ENCODE measurements around the gene THUMPD3. TPM values are rescaled to one million over a fixed set of nuclear protein-coding genes. Genes with fewer than 3 reads are reported as not detected.
A peak's percentile ranks its signal among the peaks of the same experiment; 100 is the strongest.

THUMPD3 gene
- total RNA-seq, 1 donor from 2014 or later = 56.5 TPM

DNA sequence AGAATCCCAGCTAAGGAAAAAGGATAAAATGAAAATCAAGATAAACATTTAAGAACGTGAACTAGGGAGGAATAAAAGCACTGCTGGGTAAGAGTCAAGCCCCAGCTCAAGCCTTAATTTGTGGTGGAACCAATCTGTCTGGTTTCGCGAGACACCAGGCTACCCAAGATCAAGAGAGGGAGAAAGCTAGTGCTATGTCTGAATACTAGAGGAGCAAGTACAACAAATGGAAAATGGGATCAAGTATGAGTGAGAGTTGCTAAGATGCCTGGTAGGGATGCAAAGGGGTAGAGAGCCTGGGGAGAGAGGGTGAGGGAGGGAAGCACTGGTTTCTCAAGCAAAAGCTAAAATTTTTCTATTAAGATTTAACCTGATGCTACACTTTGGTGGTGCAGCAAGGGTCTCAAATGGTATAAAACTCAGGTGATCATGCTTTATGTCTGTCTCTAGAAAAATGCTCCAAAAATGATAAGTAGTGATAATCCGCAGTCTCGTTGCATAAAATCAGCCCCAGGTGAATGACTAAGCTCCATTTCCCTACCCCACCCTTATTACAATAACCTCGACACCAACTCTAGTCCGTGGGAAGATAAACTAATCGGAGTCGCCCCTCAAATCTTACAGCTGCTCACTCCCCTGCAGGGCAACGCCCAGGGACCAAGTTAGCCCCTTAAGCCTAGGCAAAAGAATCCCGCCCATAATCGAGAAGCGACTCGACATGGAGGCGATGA, 32.9 kb downstream of the THUMPD3 start:
- H3K4me1 Mint-ChIP-seq (ENCODE audit: low read depth) = peaks cover 53% of the 10 kb centered on the region

DNA sequence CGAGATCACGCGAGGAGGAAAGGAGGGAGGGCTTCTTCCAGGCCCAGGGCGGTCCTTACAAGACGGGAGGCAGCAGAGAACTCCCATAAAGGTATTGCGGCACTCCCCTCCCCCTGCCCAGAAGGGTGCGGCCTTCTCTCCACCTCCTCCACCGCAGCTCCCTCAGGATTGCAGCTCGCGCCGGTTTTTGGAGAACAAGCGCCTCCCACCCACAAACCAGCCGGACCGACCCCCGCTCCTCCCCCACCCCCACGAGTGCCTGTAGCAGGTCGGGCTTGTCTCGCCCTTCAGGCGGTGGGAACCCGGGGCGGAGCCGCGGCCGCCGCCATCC, 33.4 kb downstream of the THUMPD3 start:
- intact Hi-C loops (cut with micrococcal nuclease) = loop anchor here (1.0 to 5.0 kb wide), 9 partner anchors 8 to 591 kb away; partner anchors contain the start of genes ARPC4, BRPF1, EMC3 and JAGN1
- DNase-seq (ENCODE audit: low spot score) = peak; percentile 83
- Mint-ChIP-seq H3K27ac (peak overlapping the region; percentile 88), H3K4me3 (ENCODE audit: low read depth) (peak overlapping the region; percentile 88), H3K27me3 (ENCODE audit: low read depth) (no peaks in the 10 kb centered on the region), H3K9me3 (no peaks in the 10 kb centered on the region), H3K4me1 (ENCODE audit: low read depth) (peaks cover 56% of the 10 kb centered on the region), H3K36me3 (ENCODE audit: low read depth) (peaks cover 71% of the 10 kb centered on the region)

More for the DNA sequence above, 32.9 kb downstream of the THUMPD3 start:
- peak overlapping the region; percentile 88 for H3K27ac Mint-ChIP-seq
- no peaks in the 10 kb centered on the region for H3K27me3 Mint-ChIP-seq (ENCODE audit: low read depth)
- H3K9me3 Mint-ChIP-seq = no peaks in the 10 kb centered on the region
- H3K4me3 Mint-ChIP-seq (ENCODE audit: low read depth) = peak overlapping the region; percentile 88
- H3K36me3 Mint-ChIP-seq (ENCODE audit: low read depth) = peaks cover 74% of the 10 kb centered on the region
- no peak for DNase-seq (ENCODE audit: low spot score)
- intact Hi-C loops (cut with micrococcal nuclease) = loop anchor here (1.0 to 5.0 kb wide), 9 partner anchors 7 to 591 kb away; partner anchors contain the start of genes ARPC4, BRPF1, EMC3 and JAGN1

DNA sequence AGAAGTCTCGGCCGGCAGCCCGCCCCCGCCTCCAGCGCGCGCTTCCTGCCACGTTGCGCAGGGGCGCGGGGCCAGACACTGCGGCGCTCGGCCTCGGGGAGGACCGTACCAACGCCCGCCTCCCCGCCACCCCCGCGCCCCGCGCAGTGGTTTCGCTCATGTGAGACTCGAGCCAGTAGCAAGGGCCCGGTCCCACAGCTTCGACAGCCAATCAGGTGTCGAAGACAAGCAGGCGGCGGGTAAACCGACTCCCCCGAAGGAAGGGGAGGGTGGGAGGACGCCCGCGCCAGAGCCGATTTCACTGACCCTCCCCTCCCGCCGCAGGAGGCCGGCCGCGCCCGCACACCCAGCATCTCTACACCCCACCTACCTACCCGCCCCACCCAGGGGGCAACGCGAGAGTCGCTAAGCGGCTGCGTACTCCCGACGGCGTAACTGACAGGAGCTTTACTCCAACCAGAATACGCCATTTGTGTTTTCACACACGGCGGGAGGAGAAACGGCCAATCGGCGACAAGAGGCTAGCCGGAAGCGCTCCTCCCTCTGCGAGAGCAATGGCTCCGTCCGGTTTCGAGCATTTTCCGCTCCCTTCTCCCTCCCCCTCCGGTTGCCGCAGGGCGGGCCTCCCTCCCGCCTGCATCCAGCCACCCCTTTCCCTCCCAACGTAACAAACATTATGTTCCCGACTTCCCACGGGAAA, 33.9 kb downstream of the THUMPD3 start:
- Mint-ChIP-seq H3K4me1 (ENCODE audit: low read depth) (peaks cover 56% of the 10 kb centered on the region), H3K4me3 (ENCODE audit: low read depth) (peak overlapping the region; percentile 96), H3K27ac (peak overlapping the region; percentile 99), H3K9me3 (no peaks in the 10 kb centered on the region), H3K27me3 (ENCODE audit: low read depth) (no peaks in the 10 kb centered on the region), H3K36me3 (ENCODE audit: low read depth) (peaks cover 65% of the 10 kb centered on the region)
- intact Hi-C loops (cut with micrococcal nuclease) = loop anchor here (1.0 to 5.0 kb wide), 11 partner anchors 8 to 590 kb away; partner anchors contain the start of genes ARPC4, BRPF1, EMC3 and JAGN1
- peak; percentile 99 for DNase-seq (ENCODE audit: low spot score)

DNA sequence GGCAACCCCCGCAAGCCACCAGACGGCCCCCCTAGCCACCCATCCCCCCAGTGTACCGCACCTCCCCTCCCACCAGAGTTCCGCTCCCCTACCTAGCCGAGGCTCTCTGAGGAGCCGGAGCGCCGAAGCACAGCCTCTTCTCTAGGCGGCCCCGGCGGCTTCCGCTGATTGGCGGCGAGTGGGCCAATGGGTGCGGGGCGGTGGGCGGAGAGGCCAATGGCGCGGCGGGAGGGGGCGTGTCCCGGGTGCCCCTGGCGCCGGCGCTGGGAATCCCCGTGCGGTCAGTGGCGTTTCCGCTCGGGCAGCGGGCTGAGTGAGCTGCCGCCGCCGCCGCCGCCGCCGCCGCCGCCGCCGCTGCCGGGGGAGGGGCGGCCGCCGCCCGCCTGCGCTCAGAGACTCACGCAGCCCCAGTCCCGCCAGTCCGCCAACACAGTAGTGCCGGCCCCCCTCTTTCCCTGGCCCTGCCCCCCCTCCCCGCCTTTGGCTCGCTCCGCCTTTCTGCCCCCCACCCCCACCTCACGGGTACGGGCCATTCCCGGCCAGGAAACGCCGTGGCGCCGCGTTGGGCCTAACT, 34.6 kb downstream of the THUMPD3 start, which contains the start of gene SETD5:
Gene SETD5 (plus strand): TSS at position 284 of the 574 bp plus-strand sequence. CDS start 31,324 bp downstream, outside the sequence.
- Mint-ChIP-seq H3K9me3 (no peaks in the 10 kb centered on the region), H3K36me3 (ENCODE audit: low read depth) (peaks cover 59% of the 10 kb centered on the region), H3K4me3 (ENCODE audit: low read depth) (peak within 1 kb of the TSS; percentile 100), H3K27ac (peak within 1 kb of the TSS; percentile 100), H3K27me3 (ENCODE audit: low read depth) (no peaks in the 10 kb centered on the region), H3K4me1 (ENCODE audit: low read depth) (peaks cover 56% of the 10 kb centered on the region)
- DNase-seq (ENCODE audit: low spot score) = peak; percentile 99
- intact Hi-C loops (cut with micrococcal nuclease) = loop anchor here (1.0 to 5.0 kb wide), 7 partner anchors 55 to 589 kb away; partner anchors contain the start of genes ARPC4, EMC3, JAGN1 and MTMR14

DNA sequence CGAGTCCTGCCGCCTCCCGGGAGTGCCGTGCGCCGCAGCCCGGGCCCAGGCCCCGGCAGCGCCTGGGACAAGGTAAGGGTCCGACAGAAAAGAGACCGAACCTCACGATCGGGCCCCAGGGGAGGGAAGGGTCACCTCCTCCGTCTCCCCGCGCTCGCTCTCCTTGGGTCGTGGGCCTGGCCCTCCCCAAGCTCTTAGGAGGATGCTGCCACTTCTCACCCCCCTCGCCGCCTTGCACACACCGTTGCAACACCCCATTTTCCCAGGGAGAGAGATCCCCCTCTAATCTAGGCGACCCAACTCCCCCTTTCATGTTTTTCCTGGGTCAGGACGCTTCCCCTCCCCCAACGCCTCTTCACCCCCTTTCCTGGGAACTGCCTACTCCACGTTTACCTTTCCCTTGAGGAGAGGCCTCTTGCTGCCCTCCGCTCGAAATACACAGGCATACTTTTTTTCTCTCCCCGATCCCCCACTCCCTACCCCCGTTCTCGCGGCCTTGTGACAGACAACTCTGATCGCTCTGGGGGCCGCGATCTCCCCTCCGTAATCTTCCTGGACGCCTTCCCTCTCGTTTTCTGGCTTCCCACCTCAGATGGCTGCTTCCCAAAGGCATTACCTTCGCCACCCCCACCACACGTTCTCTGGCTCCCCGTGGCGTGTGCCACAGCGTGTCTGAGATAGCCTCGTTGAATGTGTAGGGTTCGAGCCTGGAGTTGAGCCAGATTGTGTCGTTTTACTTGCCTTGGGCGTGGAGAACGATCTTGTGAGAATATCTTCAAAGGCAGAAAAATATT, 35.2 kb downstream of the THUMPD3 start:
- Mint-ChIP-seq H3K27ac (peak overlapping the region; percentile 100), H3K36me3 (ENCODE audit: low read depth) (peaks cover 58% of the 10 kb centered on the region), H3K4me3 (ENCODE audit: low read depth) (peak overlapping the region; percentile 100), H3K4me1 (ENCODE audit: low read depth) (peaks cover 59% of the 10 kb centered on the region), H3K27me3 (ENCODE audit: low read depth) (no peaks in the 10 kb centered on the region), H3K9me3 (no peaks in the 10 kb centered on the region)
- peak; percentile 24 for DNase-seq (ENCODE audit: low spot score)
- intact Hi-C loops (cut with micrococcal nuclease) = loop anchor here (1.0 to 5.0 kb wide), 8 partner anchors 23 to 589 kb away; partner anchors contain the start of genes ARPC4, EMC3, JAGN1 and MTMR14

DNA sequence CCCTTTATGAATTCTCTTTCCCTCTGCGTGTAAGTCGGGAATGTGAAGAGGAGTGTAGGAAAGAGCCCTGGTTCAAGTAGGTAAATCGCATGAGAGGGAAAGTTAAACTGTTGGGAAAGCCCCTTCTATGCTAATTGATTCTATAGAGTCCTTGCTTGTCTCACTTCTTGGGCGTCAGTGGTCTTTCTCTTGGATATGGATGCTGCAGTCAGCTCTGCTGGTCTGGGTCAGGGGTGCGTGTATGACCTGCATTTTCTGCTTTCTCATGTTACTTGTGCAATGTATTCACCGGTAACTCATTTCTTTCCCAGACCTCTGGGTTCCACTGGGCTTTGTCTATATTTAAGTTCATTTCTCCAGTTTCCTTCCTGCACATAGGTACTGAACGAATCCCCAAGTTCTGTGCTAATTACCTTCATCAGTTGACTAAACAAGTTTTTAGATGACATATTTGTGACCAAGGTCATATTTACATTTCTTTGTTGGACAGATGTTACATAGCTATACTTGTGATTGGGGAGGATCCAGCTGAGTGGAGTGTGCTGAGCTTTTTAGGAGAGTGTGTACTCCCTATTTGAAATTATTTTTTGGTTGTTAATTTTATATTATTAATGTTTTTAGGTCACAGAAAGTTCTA, 36.0 kb downstream of the THUMPD3 start:
- Mint-ChIP-seq H3K9me3 (no peaks in the 10 kb centered on the region), H3K27ac (peak overlapping the region; percentile 100), H3K27me3 (ENCODE audit: low read depth) (no peaks in the 10 kb centered on the region), H3K4me3 (ENCODE audit: low read depth) (peak overlapping the region; percentile 100), H3K4me1 (ENCODE audit: low read depth) (peaks cover 55% of the 10 kb centered on the region), H3K36me3 (ENCODE audit: low read depth) (peaks cover 51% of the 10 kb centered on the region)
- intact Hi-C loops (cut with micrococcal nuclease) = loop anchor here (2.0 to 5.0 kb wide), 3 partner anchors 22 to 493 kb away; partner anchors contain the start of gene JAGN1
- DNase-seq (ENCODE audit: low spot score) = peak; percentile 20

DNA sequence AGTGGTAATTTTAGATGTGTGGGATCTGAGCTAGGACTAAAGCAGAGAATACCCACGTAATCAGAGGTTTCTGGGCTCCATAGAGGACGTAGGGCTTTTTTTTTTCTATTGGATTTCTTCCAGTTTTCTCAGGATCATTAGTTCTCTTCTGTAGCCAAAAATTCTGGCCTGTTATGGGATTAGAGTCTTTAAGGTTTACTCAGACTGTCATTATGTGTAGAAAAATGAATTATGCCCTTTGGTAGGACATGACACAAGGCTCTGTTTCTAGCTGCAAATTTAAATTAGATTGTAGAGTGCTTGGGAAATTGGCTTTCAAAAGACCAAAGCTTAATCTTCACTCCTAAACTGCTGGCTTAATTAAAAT, 36.5 kb downstream of the THUMPD3 start:
- Mint-ChIP-seq H3K4me1 (ENCODE audit: low read depth) (peaks cover 53% of the 10 kb centered on the region), H3K27ac (peak overlapping the region; percentile 39), H3K27me3 (ENCODE audit: low read depth) (no peaks in the 10 kb centered on the region), H3K4me3 (ENCODE audit: low read depth) (peak overlapping the region; percentile 100), H3K36me3 (ENCODE audit: low read depth) (peaks cover 46% of the 10 kb centered on the region), H3K9me3 (no peaks in the 10 kb centered on the region)
- intact Hi-C loops (cut with micrococcal nuclease) = loop anchor here (2.0 to 5.0 kb wide), 3 partner anchors 21 to 493 kb away; partner anchors contain the start of gene JAGN1
- no peak for DNase-seq (ENCODE audit: low spot score)

DNA sequence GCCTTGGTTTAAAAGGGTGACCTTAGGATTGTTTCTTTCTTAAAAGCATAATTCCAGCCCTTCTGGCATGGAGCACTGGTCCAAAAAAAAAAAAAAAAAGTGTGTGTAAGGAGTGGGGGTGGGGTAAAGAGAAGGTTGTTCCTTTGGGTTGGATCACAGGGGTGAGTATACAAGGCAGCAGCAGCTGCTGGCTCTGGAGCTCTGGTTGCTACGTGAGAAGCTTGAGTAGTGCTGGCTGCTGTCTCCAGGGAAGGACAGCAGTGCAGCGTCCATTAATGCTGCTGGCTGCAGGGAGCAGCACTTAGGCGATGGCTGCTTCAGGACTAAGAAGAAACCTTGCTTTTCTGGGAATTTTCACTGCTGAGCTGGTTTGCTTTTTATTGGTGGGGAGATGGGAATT, 36.9 kb downstream of the THUMPD3 start:
- Mint-ChIP-seq H3K27ac (peak overlapping the region; percentile 39), H3K27me3 (ENCODE audit: low read depth) (no peaks in the 10 kb centered on the region), H3K36me3 (ENCODE audit: low read depth) (peaks cover 42% of the 10 kb centered on the region), H3K4me1 (ENCODE audit: low read depth) (peaks cover 52% of the 10 kb centered on the region), H3K9me3 (no peaks in the 10 kb centered on the region), H3K4me3 (ENCODE audit: low read depth) (peak overlapping the region; percentile 100)
- intact Hi-C loops (cut with micrococcal nuclease) = loop anchor here (2.0 to 5.0 kb wide), 3 partner anchors 21 to 493 kb away; partner anchors contain the start of gene JAGN1
- DNase-seq (ENCODE audit: low spot score) = no peak

DNA sequence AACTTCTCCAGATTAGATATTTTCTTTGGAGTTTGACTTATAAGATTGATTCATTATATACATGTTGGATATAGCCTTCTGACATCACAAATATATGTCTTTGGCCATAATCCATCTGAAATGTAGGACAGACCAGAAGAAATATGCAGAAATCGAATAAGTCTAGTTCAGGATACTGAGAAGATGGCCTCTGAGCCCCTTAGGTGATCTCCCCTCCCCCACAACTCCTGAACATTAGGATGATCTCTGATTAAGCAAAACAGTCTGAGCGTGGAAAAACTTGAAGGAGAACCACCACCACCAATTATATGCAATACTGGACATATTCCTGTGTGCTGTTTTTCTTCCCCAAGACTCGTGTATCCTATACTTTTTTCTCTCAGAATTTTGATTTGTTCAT, 37.8 kb downstream of the THUMPD3 start:
- Mint-ChIP-seq H3K36me3 (ENCODE audit: low read depth) (peaks cover 35% of the 10 kb centered on the region), H3K9me3 (no peaks in the 10 kb centered on the region), H3K27ac (no peak overlapping the region), H3K4me1 (ENCODE audit: low read depth) (peaks cover 49% of the 10 kb centered on the region), H3K27me3 (ENCODE audit: low read depth) (no peaks in the 10 kb centered on the region), H3K4me3 (ENCODE audit: low read depth) (peak overlapping the region; percentile 43)
- intact Hi-C loops (cut with micrococcal nuclease) = no loop called here
- no peak for DNase-seq (ENCODE audit: low spot score)

DNA sequence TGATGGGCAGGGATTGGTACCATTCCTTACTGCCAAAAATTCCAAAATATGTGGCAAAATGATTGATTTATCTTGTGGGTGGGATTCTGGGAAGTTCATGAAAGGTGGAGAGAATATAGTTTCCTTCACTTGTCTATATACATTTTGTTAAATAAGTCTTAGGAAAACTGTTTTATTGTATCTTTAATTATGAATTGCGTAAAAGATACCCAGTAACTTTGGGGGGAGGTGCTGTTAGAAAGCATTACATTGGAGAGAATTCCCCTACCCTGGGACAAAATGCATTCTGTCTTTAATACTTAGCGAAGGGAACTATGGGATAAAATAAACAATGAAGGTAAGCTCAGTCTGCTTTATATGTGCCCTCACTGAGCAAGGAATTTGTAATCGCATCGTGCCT, 39.1 kb downstream of the THUMPD3 start:
- Mint-ChIP-seq H3K9me3 (no peaks in the 10 kb centered on the region), H3K4me3 (ENCODE audit: low read depth) (peak overlapping the region; percentile 11), H3K36me3 (ENCODE audit: low read depth) (peaks cover 36% of the 10 kb centered on the region), H3K27ac (no peak overlapping the region), H3K4me1 (ENCODE audit: low read depth) (peaks cover 54% of the 10 kb centered on the region), H3K27me3 (ENCODE audit: low read depth) (no peaks in the 10 kb centered on the region)
- DNase-seq (ENCODE audit: low spot score) = no peak
- intact Hi-C loops (cut with micrococcal nuclease) = no loop called here

DNA sequence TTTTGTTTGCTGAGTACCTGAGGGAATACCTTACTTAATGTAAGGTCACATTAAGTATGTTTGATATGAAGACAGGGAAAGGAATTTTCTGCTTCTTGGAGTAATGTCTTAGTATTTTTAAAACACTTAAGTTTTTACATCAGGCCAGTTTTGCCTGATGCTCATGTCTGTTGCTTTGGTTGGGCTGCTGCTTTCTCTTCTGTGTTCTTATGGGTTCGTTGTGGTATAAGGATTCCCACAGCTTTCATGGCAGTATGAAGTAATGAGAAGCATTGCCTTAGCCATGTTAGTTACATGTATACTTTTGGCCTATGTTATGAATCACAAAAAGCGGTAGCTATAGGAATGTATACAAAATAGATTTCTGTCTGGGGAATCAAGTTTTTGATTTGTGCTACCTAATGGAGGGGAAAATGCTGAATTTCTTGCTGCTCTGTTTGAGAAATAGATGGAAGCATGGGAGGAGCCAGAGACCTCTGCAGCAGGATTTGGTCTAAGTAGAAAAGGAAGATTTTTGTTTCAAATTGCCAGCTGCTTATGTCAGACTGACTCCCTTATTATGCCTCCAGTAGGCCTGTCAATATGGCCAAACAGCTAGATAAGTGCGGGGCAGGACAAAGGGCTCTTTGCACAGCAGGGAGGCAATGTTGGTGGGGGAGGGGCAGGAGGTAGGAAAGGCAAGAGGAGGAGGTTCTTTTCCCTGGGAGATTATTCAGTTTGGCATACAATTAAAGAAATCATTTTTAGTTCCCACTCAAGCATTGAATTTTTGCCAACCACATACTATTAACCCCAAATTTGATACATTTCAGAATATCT, 39.8 kb downstream of the THUMPD3 start:
- Mint-ChIP-seq H3K36me3 (ENCODE audit: low read depth) (peaks cover 41% of the 10 kb centered on the region), H3K4me3 (ENCODE audit: low read depth) (no peak overlapping the region), H3K4me1 (ENCODE audit: low read depth) (peaks cover 57% of the 10 kb centered on the region), H3K9me3 (no peaks in the 10 kb centered on the region), H3K27ac (peak overlapping the region; percentile 37), H3K27me3 (ENCODE audit: low read depth) (no peaks in the 10 kb centered on the region)
- DNase-seq (ENCODE audit: low spot score) = no peak
- intact Hi-C loops (cut with micrococcal nuclease) = no loop called here

Measured in activated T-helper 2 cell treated with anti-CD3 and anti-CD28 coated beads, Interferon-gamma antibody, Interleukin-2, Interleukin-4, amounts not matched to agents 10 μg/mL and 5 μg/mL and 100 μg/mL, durations not matched to agents 14 hours and 24 hours and 36 hours (primary cell).